CD14-positive monocyte (primary cell): Measurements from ENCODE around the gene CPNE2. TPM values are rescaled to one million over a fixed set of nuclear protein-coding genes. Genes with fewer than 3 reads are reported as not detected.

Experiments used
- DNase-seq, 3 donors: peaks; one replicate each; pipeline ENCODE4 v3.0.0-alpha.2; 2011 to 2022
- H2AFZ ChIP-seq: 2 replicates; pipeline ENCODE4 v1.6.0; 2012; ENCODE audit warnings: mild to moderate bottlenecking, low read depth, low read length, inconsistent platforms; ENCODE audit not compliant: insufficient read depth, poor library complexity, severe bottlenecking
- H3K27ac ChIP-seq, 2 donors: 1 replicate in 1 of 2; 2 replicates in 1 of 2; pipeline ENCODE4 v1.5.1; 2012 to 2013; ENCODE audit warnings: low read length in 2 of 2, control low read depth in 1 of 2, inconsistent platforms in 1 of 2, low read depth in 1 of 2, mild to moderate bottlenecking in 1 of 2
- H3K27me3 ChIP-seq, 2 donors: one replicate each; pipeline versions ENCODE4 v1.6.0 to v1.6.1; 2011 to 2013; ENCODE audit warnings: low read length in 2 of 2; ENCODE audit not compliant: control insufficient read depth in 2 of 2, insufficient read depth in 2 of 2
- H3K36me3 ChIP-seq, 2 donors: replicated peaks in 1 of 2; 1 replicate in 1 of 2; 2 replicates in 1 of 2; pipeline versions ENCODE4 v1.5.1 to v1.6.1; 2012 to 2013; ENCODE audit warnings: low read length in 2 of 2, control low read depth in 1 of 2, inconsistent platforms in 1 of 2, mild to moderate bottlenecking in 1 of 2; ENCODE audit not compliant: insufficient read depth in 2 of 2, control insufficient read depth in 1 of 2
- H3K4me1 ChIP-seq, 2 donors: 1 replicate in 1 of 2; 2 replicates in 1 of 2; pipeline versions ENCODE4 v1.5.1 to v1.6.1; 2012 to 2013; ENCODE audit warnings: low read length in 2 of 2, control low read depth in 1 of 2, inconsistent platforms in 1 of 2, mild to moderate bottlenecking in 1 of 2, moderate library complexity in 1 of 2; ENCODE audit not compliant: insufficient read depth in 2 of 2, control insufficient read depth in 1 of 2
- H3K4me2 ChIP-seq: replicated peaks from 2 replicates; pipeline ENCODE3; 2012; ENCODE audit warnings: low read length, moderate library complexity, mild to moderate bottlenecking; ENCODE audit not compliant: poor library complexity, severe bottlenecking; ENCODE audit errors: extremely low read depth
- H3K4me3 ChIP-seq, 3 experiments: fragments of 200-600 bp in 1 of 3; sonication (generic) in 1 of 3; replicated peaks in 1 of 3; 1 replicate in 2 of 3; 2 replicates in 1 of 3; pipeline ENCODE4 v1.5.1; 2011 to 2013; ENCODE audit warnings: low read length in 3 of 3, mild to moderate bottlenecking in 3 of 3, control low read depth in 2 of 3, low read depth in 2 of 3, inconsistent platforms in 1 of 3, moderate library complexity in 1 of 3
- H3K79me2 ChIP-seq: 2 replicates; pipeline ENCODE4 v1.6.0; 2012; ENCODE audit warnings: mild to moderate bottlenecking, control low read depth, inconsistent platforms, low read length, moderate library complexity; ENCODE audit not compliant: insufficient read depth
- H3K9ac ChIP-seq: 2 replicates; pipeline ENCODE4 v1.6.0; 2017; ENCODE audit warnings: low read length, mild to moderate bottlenecking; ENCODE audit not compliant: insufficient read depth, poor library complexity, severe bottlenecking
- H3K9me3 ChIP-seq, 2 donors: replicated peaks in 1 of 2; 1 replicate in 1 of 2; 2 replicates in 1 of 2; pipeline versions ENCODE4 v1.5.1 to v1.6.1; 2012 to 2013; ENCODE audit warnings: low read length in 2 of 2, control low read depth in 1 of 2; ENCODE audit not compliant: control insufficient read depth in 1 of 2, insufficient read depth in 1 of 2
- H4K20me1 ChIP-seq: 2 replicates; pipeline ENCODE4 v1.6.0; 2012; ENCODE audit warnings: mild to moderate bottlenecking, low read length, control low read depth, moderate library complexity; ENCODE audit not compliant: insufficient read depth
- H3K27ac Mint-ChIP-seq, 7 donors: one replicate each; pipeline ENCODE4 v1.8.0; 2020; ENCODE audit warnings: mild to moderate bottlenecking in 7 of 7, mixed read lengths in 7 of 7, moderate library complexity in 6 of 7, inconsistent platforms in 2 of 7
- H3K27me3 Mint-ChIP-seq, 3 donors: one replicate each; pipeline ENCODE4 v1.8.0; 2021 to 2022; ENCODE audit warnings: low read depth in 3 of 3, mild to moderate bottlenecking in 3 of 3, mixed read lengths in 3 of 3, moderate library complexity in 3 of 3, inconsistent platforms in 1 of 3
- H3K36me3 Mint-ChIP-seq, 2 donors: one replicate each; pipeline ENCODE4 v1.8.0; 2020; ENCODE audit warnings: mixed read lengths in 2 of 2, inconsistent platforms in 1 of 2, mild to moderate bottlenecking in 1 of 2
- H3K4me1 Mint-ChIP-seq: one replicate; pipeline ENCODE4 v1.8.0; 2020; ENCODE audit warnings: mild to moderate bottlenecking, mixed read lengths
- H3K4me3 Mint-ChIP-seq, 2 donors: one replicate each; pipeline ENCODE4 v1.8.0; 2020; ENCODE audit warnings: mild to moderate bottlenecking in 2 of 2, mixed read lengths in 2 of 2, moderate library complexity in 1 of 2
- H3K9me3 Mint-ChIP-seq, 7 donors: one replicate each; pipeline ENCODE4 v1.8.0; 2020 to 2022; ENCODE audit warnings: mixed read lengths in 7 of 7, mild to moderate bottlenecking in 6 of 7, moderate library complexity in 6 of 7, inconsistent platforms in 2 of 7
- CTCF ChIP-seq: fragments of 200-600 bp; IDR thresholded peaks from one replicate; pipeline ENCODE4 v1.8.0; 2022; ENCODE audit warnings: antibody characterized with exemption, mild to moderate bottlenecking
- WGBS: methylation state at CpG from one replicate; pipeline ENCODE4 v1.1.5; 2013; ENCODE audit warnings: missing lambda C conversion rate; ENCODE audit not compliant: insufficient coverage; 5-methylcytosine and 5-hydroxymethylcytosine counted together
- intact Hi-C, 2 donors: fragments of 100-400 bp; cut with micrococcal nuclease; formaldehyde crosslinking; loops; one replicate each; pipeline versions ENCODE4 v1.15.0 to v1.15.1; 2023
- polyA plus RNA-seq, 3 donors: library from polyadenylated mRNA; depleted of rRNA in 1 of 3; unstranded in 2 of 3; stranded (reverse) in 1 of 3; fragments of 300-500 nt in 2 of 3; fragments of >200 nt in 1 of 3; fragmentation: Illumina TruSeq in 2 of 3; gene quantifications; 1 replicate in 2 of 3; 2 replicates in 1 of 3; pipeline ENCODE4 v1.2.3, GENCODE V29; 2012 to 2021

Gene CPNE2
- polyA plus RNA-seq, 3 donors: 18.3 to 68.8 (median 23.9) TPM

- H4K20me1 ChIP-seq: peaks cover 10% of the 10 kb centered on the region
- no peaks in the 10 kb centered on the region for H3K79me2 ChIP-seq
- peak overlapping the region; percentile 55 to 92 (median 79) for H3K27ac Mint-ChIP-seq
- 17% methylated on average over 1 of the region's 7 CpGs for WGBS
- H3K9me3 ChIP-seq: no peaks in the 10 kb centered on the region
- peak overlapping the region; percentile 2 for H3K4me2 ChIP-seq
- intact Hi-C loops: loop anchor here (2.0 to 10.0 kb wide), 4 partner anchors 82 to 302 kb away; partner anchors contain the start of genes CETP (in 1 of the 2) and SLC12A3 (in 1 of the 2)
- H3K4me3 ChIP-seq: no peak overlapping the region
- H3K36me3 ChIP-seq: peaks cover 66 to 82% of the 10 kb centered on the region in 2 donors
- H3K9me3 Mint-ChIP-seq: no peaks in the 10 kb centered on the region
- no peak overlapping the region for H2AFZ ChIP-seq
- peaks cover 24% of the 10 kb centered on the region in 2 donors for H3K4me1 ChIP-seq
- no peak for TF ChIP-seq CTCF
- H3K9ac ChIP-seq: peak overlapping the region; percentile 11
- H3K27ac ChIP-seq: peak overlapping the region; percentile 59 to 76
- peaks cover 25% of the 10 kb centered on the region for H3K4me1 Mint-ChIP-seq
- DNase-seq: peak; percentile 35 to 69 (median 62)
- no peaks in the 10 kb centered on the region for H3K27me3 ChIP-seq
- peaks cover 64 to 81% of the 10 kb centered on the region in 2 donors for H3K36me3 Mint-ChIP-seq
- peak overlapping the region in 1 of 2 donors; percentile 37 for H3K4me3 Mint-ChIP-seq
- H3K27me3 Mint-ChIP-seq: no peaks in the 10 kb centered on the region
Measured at GRCh38 chr16:57166951-57167350, 74.6 kb downstream of the CPNE2 start.

GRCh38 chr16:57167538-57167937, 75.2 kb downstream of the CPNE2 start:
- Mint-ChIP-seq H3K27ac (peak overlapping the region in 6 of 7 donors; percentile 50 to 92 (median 78)), H3K27me3 (no peaks in the 10 kb centered on the region), H3K9me3 (no peaks in the 10 kb centered on the region), H3K4me3 (no peak overlapping the region), H3K36me3 (peaks cover 65 to 81% of the 10 kb centered on the region in 2 donors), H3K4me1 (peaks cover 25% of the 10 kb centered on the region)
- Histone ChIP-seq H3K27ac (peak overlapping the region in 1 of 2 donors; percentile 76), H3K4me3 (no peak overlapping the region), H4K20me1 (peaks cover 10% of the 10 kb centered on the region), H3K36me3 (peaks cover 66 to 82% of the 10 kb centered on the region in 2 donors), H3K9me3 (no peaks in the 10 kb centered on the region), H3K27me3 (no peaks in the 10 kb centered on the region), H3K79me2 (no peaks in the 10 kb centered on the region), H3K4me2 (no peak overlapping the region), H3K4me1 (peaks cover 24% of the 10 kb centered on the region in 2 donors), H2AFZ (no peak overlapping the region), H3K9ac (no peak overlapping the region)
- no peak for DNase-seq
- TF ChIP-seq CTCF: no peak
- WGBS: no CpG with 5 or more reads among the region's 3 CpGs
- intact Hi-C loops: loop anchor here (2.0 to 10.0 kb wide), 4 partner anchors 83 to 303 kb away; partner anchors contain the start of genes CETP (in 1 of the 2) and SLC12A3 (in 1 of the 2)
